HepG2 (cell line): ENCODE results near the gene VSIG10L. TPM values are rescaled to one million over a fixed set of nuclear protein-coding genes. Genes with fewer than 3 reads are reported as not detected.

ENCODE experiments used
- AGO1 ChIP-seq: fragments of 200-400 bp; formaldehyde crosslinking; IDR thresholded peaks from 2 replicates; pipeline ENCODE4 v1.6.1; 2017; ENCODE audit warnings: mild to moderate bottlenecking, low read depth, low read length, moderate library complexity; ENCODE audit not compliant: poor library complexity, severe bottlenecking
- EHMT2 ChIP-seq: fragments of 200-600 bp; sonication (generic); IDR thresholded peaks from 2 replicates; pipeline ENCODE4 v1.7.0; 2017; ENCODE audit warnings: antibody characterized with exemption, low read depth, low read length, borderline replicate concordance
- GZF1 ChIP-seq: sonication (generic); formaldehyde crosslinking; IDR thresholded peaks from 2 replicates; pipeline ENCODE4 v1.5.1; 2020; ENCODE audit warnings: mild to moderate bottlenecking, missing genetic modification reagents
- KAT8 ChIP-seq: IDR thresholded peaks from 2 replicates; pipeline ENCODE4 v1.6.1; 2016; ENCODE audit warnings: missing genetic modification reagents, missing compliant biosample characterization
- KDM5B ChIP-seq: sonication (generic); formaldehyde crosslinking; IDR thresholded peaks from 2 replicates; pipeline ENCODE4 v1.4.0; 2020; ENCODE audit warnings: missing genetic modification reagents, mild to moderate bottlenecking, borderline replicate concordance
- MAZ ChIP-seq, 2 experiments: sonication (generic) in 1 of 2; formaldehyde crosslinking in 1 of 2; IDR thresholded peaks; 2 replicates each; pipeline versions ENCODE4 v1.5.0 to v1.6.1; 2012 to 2020; ENCODE audit warnings: low read depth in 2 of 2, mild to moderate bottlenecking in 2 of 2, borderline replicate concordance in 1 of 2, improper control_type of control experiment in 1 of 2, low read length in 1 of 2, missing genetic modification reagents in 1 of 2, moderate library complexity in 1 of 2
- MBNL3 ChIP-seq: fragments of 250-450 bp; sonication (Bioruptor Pico); conservative IDR thresholded peaks from 2 replicates; pipeline ENCODE4 v1.8.0; 2022; ENCODE audit warnings: mild to moderate bottlenecking, inconsistent platforms
- MEF2D ChIP-seq: sonication (generic); formaldehyde crosslinking; IDR thresholded peaks from 2 replicates; pipeline ENCODE4 v1.5.1; 2020; ENCODE audit warnings: mild to moderate bottlenecking, missing genetic modification reagents
- NR2F6 ChIP-seq, 2 experiments: IDR thresholded peaks; 2 replicates each; pipeline ENCODE4 v1.6.1; 2016; ENCODE audit warnings: antibody characterized with exemption in 1 of 2, mild to moderate bottlenecking in 1 of 2
- ZMYM3 ChIP-seq: sonication (generic); formaldehyde crosslinking; IDR thresholded peaks from 2 replicates; pipeline ENCODE4 v1.5.1; 2020; ENCODE audit warnings: mild to moderate bottlenecking, missing genetic modification reagents
- ZNF143 ChIP-seq: sonication (generic); formaldehyde crosslinking; IDR thresholded peaks from 2 replicates; pipeline ENCODE4 v1.4.0; 2020; ENCODE audit warnings: missing genetic modification reagents
- ZNF44 ChIP-seq: sonication (generic); formaldehyde crosslinking; IDR thresholded peaks from 2 replicates; pipeline ENCODE4 v1.5.1; 2020; ENCODE audit warnings: mild to moderate bottlenecking, missing genetic modification reagents
- ZNF510 ChIP-seq: sonication (generic); formaldehyde crosslinking; IDR thresholded peaks from 2 replicates; pipeline ENCODE4 v1.4.0; 2020; ENCODE audit warnings: low read depth, mild to moderate bottlenecking, missing genetic modification reagents
- ZNF713 ChIP-seq: sonication (generic); formaldehyde crosslinking; IDR thresholded peaks from 2 replicates; pipeline ENCODE4 v1.4.0; 2020; ENCODE audit warnings: mild to moderate bottlenecking, missing genetic modification reagents
- polyA plus RNA-seq, 8 experiments: library from polyadenylated mRNA; depleted of rRNA in 3 of 8; stranded (reverse) in 7 of 8; unstranded in 1 of 8; fragments of >200 nt; fragmentation: Illumina TruSeq in 4 of 8; extraction: Trizol in 4 of 8; gene quantifications; 2 replicates each; pipeline versions ENCODE4 v1.2.1 to v1.2.3, GENCODE V29; 2011 to 2016; ENCODE audit warnings: low read depth in 4 of 8, missing spikeins in 1 of 8, mixed read lengths in 1 of 8; ENCODE audit not compliant: insufficient read depth in 1 of 8
- total RNA-seq, 5 experiments: library from RNA; depleted of rRNA; stranded (reverse); fragments of >200 nt; fragmentation: Illumina TruSeq; extraction: Trizol; gene quantifications; 2 replicates each; pipeline ENCODE4 v1.2.3, GENCODE V29; 2016; ENCODE audit warnings: low read depth in 1 of 5
- TF ChIP-seq, protein P1 (sequence below): fragments of 450-650 bp; IDR thresholded peaks from 2 replicates; pipeline ENCODE4 v1.6.1; 2017; ENCODE audit warnings: mild to moderate bottlenecking
- TF ChIP-seq, protein P2 (sequence below): sonication (generic); formaldehyde crosslinking; IDR thresholded peaks from 2 replicates; pipeline ENCODE4 v1.4.0; 2020; ENCODE audit warnings: low read depth, mild to moderate bottlenecking, missing genetic modification reagents
- TF ChIP-seq, protein P3 (sequence below): sonication (generic); formaldehyde crosslinking; IDR thresholded peaks from 2 replicates; pipeline ENCODE4 v1.4.0; 2020; ENCODE audit warnings: missing genetic modification reagents, borderline replicate concordance
- TF ChIP-seq, protein P4 (sequence below): sonication (generic); formaldehyde crosslinking; IDR thresholded peaks from 2 replicates; pipeline ENCODE4 v1.5.0; 2020; ENCODE audit warnings: mild to moderate bottlenecking, missing genetic modification reagents

VSIG10L gene
- total and polyA plus RNA-seq, 2 of the 13 experiments (the other 11 are each of a cell fraction or from before 2014, with no cell fraction given) = 2.7 to 8.5 TPM

DNA sequence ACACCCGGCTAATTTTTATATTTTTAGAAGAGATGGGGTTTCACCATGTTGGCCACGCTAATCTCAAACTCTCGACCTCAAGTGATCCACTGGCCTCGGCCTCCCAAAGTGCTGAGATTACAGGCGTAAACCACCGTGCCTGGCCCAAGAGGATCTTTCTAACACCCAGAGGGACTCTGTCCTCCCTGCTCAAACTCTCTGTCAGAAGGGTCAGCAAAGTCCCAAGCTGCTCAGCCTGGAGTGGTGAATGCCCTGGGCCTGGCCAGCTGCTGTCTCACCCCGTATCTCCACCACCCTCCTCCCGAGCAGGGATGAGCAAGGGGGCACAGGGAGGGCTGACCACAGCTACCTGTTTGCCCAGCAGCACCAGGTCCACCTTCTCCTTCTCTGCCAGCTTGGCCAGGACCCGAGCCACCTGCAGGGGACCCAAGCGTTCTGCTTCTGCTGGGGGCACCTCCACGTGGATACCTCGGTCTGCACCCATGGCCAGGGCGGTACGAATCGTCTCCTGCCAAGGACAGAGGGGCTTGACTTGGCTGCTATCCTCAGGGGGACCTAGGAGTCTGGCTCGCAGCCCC, 10.9 kb upstream of the VSIG10L start (continued):
- TF ChIP-seq, protein P1, sequence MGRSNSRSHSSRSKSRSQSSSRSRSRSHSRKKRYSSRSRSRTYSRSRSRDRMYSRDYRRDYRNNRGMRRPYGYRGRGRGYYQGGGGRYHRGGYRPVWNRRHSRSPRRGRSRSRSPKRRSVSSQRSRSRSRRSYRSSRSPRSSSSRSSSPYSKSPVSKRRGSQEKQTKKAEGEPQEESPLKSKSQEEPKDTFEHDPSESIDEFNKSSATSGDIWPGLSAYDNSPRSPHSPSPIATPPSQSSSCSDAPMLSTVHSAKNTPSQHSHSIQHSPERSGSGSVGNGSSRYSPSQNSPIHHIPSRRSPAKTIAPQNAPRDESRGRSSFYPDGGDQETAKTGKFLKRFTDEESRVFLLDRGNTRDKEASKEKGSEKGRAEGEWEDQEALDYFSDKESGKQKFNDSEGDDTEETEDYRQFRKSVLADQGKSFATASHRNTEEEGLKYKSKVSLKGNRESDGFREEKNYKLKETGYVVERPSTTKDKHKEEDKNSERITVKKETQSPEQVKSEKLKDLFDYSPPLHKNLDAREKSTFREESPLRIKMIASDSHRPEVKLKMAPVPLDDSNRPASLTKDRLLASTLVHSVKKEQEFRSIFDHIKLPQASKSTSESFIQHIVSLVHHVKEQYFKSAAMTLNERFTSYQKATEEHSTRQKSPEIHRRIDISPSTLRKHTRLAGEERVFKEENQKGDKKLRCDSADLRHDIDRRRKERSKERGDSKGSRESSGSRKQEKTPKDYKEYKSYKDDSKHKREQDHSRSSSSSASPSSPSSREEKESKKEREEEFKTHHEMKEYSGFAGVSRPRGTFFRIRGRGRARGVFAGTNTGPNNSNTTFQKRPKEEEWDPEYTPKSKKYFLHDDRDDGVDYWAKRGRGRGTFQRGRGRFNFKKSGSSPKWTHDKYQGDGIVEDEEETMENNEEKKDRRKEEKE = no peak
- TF ChIP-seq, protein P2, sequence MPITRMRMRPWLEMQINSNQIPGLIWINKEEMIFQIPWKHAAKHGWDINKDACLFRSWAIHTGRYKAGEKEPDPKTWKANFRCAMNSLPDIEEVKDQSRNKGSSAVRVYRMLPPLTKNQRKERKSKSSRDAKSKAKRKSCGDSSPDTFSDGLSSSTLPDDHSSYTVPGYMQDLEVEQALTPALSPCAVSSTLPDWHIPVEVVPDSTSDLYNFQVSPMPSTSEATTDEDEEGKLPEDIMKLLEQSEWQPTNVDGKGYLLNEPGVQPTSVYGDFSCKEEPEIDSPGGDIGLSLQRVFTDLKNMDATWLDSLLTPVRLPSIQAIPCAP = no peak
- TF ChIP-seq MBNL3 (CRISPR knock-in tag) (no peak), ZMYM3 (0 out of 2 replicates have a peak, but pooled peaks have one; percentile 23), MAZ (IDR thresholded peaks at IDR 0.05; ENCODE audit: borderline replicate concordance, low read depth, low read length) (no peak), MAZ (CRISPR knock-in tag; IDR thresholded peaks at IDR 0.05; ENCODE audit: low read depth) (0 out of 2 replicates have a peak, but pooled peaks have one; percentile 34), ZNF143 (CRISPR knock-in tag) (no peak), EHMT2 (no peak), ZNF713 (CRISPR knock-in tag) (no peak), KAT8 (CRISPR knock-in tag) (no peak), ZNF510 (0 out of 2 replicates have a peak, but pooled peaks have one; percentile 31), GZF1 (CRISPR knock-in tag) (0 out of 2 replicates have a peak, but pooled peaks have one; percentile 33), AGO1 (peak; percentile 38), MEF2D (CRISPR knock-in tag) (0 out of 2 replicates have a peak, but pooled peaks have one; percentile 24), NR2F6 (IDR thresholded peaks at IDR 0.05) (no peak), NR2F6 (CRISPR knock-in tag; IDR thresholded peaks at IDR 0.05) (no peak), KDM5B (CRISPR knock-in tag) (no peak), ZNF44 (CRISPR knock-in tag) (0 out of 2 replicates have a peak, but pooled peaks have one; percentile 74)
- TF ChIP-seq, protein P3, sequence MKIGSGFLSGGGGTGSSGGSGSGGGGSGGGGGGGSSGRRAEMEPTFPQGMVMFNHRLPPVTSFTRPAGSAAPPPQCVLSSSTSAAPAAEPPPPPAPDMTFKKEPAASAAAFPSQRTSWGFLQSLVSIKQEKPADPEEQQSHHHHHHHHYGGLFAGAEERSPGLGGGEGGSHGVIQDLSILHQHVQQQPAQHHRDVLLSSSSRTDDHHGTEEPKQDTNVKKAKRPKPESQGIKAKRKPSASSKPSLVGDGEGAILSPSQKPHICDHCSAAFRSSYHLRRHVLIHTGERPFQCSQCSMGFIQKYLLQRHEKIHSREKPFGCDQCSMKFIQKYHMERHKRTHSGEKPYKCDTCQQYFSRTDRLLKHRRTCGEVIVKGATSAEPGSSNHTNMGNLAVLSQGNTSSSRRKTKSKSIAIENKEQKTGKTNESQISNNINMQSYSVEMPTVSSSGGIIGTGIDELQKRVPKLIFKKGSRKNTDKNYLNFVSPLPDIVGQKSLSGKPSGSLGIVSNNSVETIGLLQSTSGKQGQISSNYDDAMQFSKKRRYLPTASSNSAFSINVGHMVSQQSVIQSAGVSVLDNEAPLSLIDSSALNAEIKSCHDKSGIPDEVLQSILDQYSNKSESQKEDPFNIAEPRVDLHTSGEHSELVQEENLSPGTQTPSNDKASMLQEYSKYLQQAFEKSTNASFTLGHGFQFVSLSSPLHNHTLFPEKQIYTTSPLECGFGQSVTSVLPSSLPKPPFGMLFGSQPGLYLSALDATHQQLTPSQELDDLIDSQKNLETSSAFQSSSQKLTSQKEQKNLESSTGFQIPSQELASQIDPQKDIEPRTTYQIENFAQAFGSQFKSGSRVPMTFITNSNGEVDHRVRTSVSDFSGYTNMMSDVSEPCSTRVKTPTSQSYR (CRISPR knock-in tag) = no peak
- TF ChIP-seq, protein P4, sequence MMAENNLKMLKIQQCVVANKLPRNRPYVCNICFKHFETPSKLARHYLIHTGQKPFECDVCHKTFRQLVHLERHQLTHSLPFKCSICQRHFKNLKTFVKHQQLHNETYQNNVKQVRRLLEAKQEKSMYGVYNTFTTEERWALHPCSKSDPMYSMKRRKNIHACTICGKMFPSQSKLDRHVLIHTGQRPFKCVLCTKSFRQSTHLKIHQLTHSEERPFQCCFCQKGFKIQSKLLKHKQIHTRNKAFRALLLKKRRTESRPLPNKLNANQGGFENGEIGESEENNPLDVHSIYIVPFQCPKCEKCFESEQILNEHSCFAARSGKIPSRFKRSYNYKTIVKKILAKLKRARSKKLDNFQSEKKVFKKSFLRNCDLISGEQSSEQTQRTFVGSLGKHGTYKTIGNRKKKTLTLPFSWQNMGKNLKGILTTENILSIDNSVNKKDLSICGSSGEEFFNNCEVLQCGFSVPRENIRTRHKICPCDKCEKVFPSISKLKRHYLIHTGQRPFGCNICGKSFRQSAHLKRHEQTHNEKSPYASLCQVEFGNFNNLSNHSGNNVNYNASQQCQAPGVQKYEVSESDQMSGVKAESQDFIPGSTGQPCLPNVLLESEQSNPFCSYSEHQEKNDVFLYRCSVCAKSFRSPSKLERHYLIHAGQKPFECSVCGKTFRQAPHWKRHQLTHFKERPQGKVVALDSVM (CRISPR knock-in tag) = no peak
- TF ChIP-seq, all 625 proteins: peak for 31
